Gastrocnemius medialis (tissue), 4 donors: Measurements from ENCODE around the gene FANCE.

Experiments used
- CTCF ChIP-seq, 5 experiments: fragments of 450-650 bp in 3 of 5; fragments of 200-600 bp in 2 of 5; sonication (generic) in 2 of 5; IDR thresholded peaks in 4 of 5; conservative IDR thresholded peaks in 1 of 5; 1 replicate in 4 of 5; 2 replicates in 1 of 5; pipeline ENCODE4 v1.5.1; 2016 to 2019; ENCODE audit warnings: antibody characterized with exemption in 5 of 5, mild to moderate bottlenecking in 3 of 5, moderate library complexity in 3 of 5
- POLR2A ChIP-seq, 2 donors: fragments of 450-650 bp; IDR thresholded peaks; one replicate each; pipeline ENCODE4 v1.6.1; 2017; ENCODE audit warnings: antibody characterized with exemption in 2 of 2, mild to moderate bottlenecking in 2 of 2, moderate library complexity in 2 of 2

DNA sequence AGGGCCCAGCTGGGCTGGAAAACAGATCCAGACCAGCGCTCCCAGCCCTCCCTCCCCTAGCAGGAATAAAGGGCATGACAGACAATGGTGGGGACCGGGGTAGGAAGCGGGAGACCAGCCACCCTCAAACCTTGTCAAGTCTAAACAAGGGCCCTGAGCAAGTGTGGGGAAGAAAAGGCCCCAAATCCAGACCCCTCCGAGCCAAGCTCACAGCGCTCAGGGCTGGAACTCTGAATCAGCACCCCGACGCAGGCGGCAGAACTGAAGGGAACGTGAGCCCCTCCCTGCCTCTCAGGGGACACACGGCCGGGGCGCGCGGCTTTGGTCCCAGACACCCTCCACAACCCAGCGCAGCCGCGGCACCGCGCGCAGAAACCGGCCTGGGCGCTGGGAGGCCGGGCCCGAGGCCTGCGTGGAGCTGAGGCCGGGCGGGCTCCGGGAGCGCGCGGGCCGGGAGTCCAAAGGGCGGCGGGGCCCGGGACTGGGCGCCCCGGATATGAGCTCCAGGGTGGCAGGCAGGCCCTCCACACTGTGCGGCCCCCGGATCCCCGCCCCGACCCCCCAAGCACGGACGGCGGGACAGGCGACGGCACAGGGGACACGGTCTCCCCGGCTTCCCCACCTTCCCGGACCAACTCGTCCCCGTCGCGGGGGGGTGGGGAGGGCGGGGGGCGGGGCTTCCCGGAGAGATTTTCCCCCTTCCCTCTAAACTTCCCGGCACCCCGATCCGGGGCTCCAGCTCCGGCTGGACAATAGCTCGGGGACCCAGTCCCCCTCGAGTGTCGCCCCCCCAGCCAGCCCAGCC is 44.1 kb downstream of the FANCE start:
- no peak for TF ChIP-seq CTCF (IDR thresholded peaks at IDR 0.05 in 4 of 5, conservative IDR thresholded peaks at IDR 0.05 in 1 of 5)
- TF ChIP-seq POLR2A (IDR thresholded peaks at IDR 0.05): peak; percentile 19 to 34
